H1 (cell line): Measurements from ENCODE around the gene OBSCN. TPM values are rescaled to one million over a fixed set of nuclear protein-coding genes. Genes with fewer than 3 reads are reported as not detected.

ENCODE experiments used
- CTCF ChIA-PET: fragments of 300-600 bp; sonication (Branson Sonifier 250); formaldehyde crosslinking; loops from one replicate; lab custom pipeline; 2021; ENCODE audit not compliant: partially characterized antibody; lab: Charles Lee
- POLR2A ChIA-PET: fragments of 300-600 bp; sonication (Branson Sonifier 250); formaldehyde crosslinking; loops from one replicate; lab custom pipeline; 2021; ENCODE audit warnings: inconsistent platforms; ENCODE audit not compliant: partially characterized antibody; lab: Charles Lee
- DNase-seq, 2 experiments: peaks; one replicate each; pipeline versions ENCODE4 v3.0.0 to v3.0.0-alpha.2; 2010 to 2022; ENCODE audit warnings: low spot score in 2 of 2, low read depth in 1 of 2, mixed read lengths in 1 of 2
- FAIRE-seq: peaks from 2 replicates; lab custom pipeline; 2011; peaks lifted over from hg19 to GRCh38; lab: Jason Lieb, UNC
- H2AFZ ChIP-seq: 2 replicates; pipeline ENCODE4 v1.8.1; 2012; ENCODE audit warnings: low read length, inconsistent platforms
- H2AK5ac ChIP-seq: 2 replicates; pipeline ENCODE4 v1.6.1; 2013; ENCODE audit warnings: low read depth, low read length
- H2BK120ac ChIP-seq: replicated peaks from 2 replicates; pipeline ENCODE3; 2013; ENCODE audit warnings: low read depth, low read length, inconsistent platforms
- H2BK12ac ChIP-seq: 2 replicates; pipeline ENCODE4 v1.6.1; 2013; ENCODE audit warnings: low read depth, low read length
- H2BK15ac ChIP-seq: 2 replicates; pipeline ENCODE4 v1.6.1; 2013; ENCODE audit warnings: low read length
- H2BK20ac ChIP-seq: 2 replicates; pipeline ENCODE4 v1.6.1; 2013; ENCODE audit warnings: low read length
- H2BK5ac ChIP-seq: 2 replicates; pipeline ENCODE4 v1.6.1; 2013; ENCODE audit warnings: low read depth, low read length
- H3K14ac ChIP-seq: 2 replicates; pipeline ENCODE4 v1.6.1; 2013; ENCODE audit warnings: inconsistent platforms; ENCODE audit not compliant: insufficient read length
- H3K18ac ChIP-seq: 2 replicates; pipeline ENCODE4 v1.6.1; 2013; ENCODE audit warnings: low read length; ENCODE audit errors: extremely low read depth
- H3K23ac ChIP-seq: 2 replicates; pipeline ENCODE4 v1.6.1; 2013; ENCODE audit warnings: inconsistent platforms; ENCODE audit not compliant: insufficient read length
- H3K23me2 ChIP-seq: 2 replicates; pipeline ENCODE4 v1.6.1; 2013; ENCODE audit warnings: low read depth, low read length
- H3K27ac ChIP-seq: 2 replicates; pipeline ENCODE4 v1.6.1; 2011; ENCODE audit warnings: low read depth, low read length, inconsistent platforms
- H3K27me3 ChIP-seq, 4 experiments: replicated peaks in 1 of 4; 1 replicate in 1 of 4; 2 replicates in 3 of 4; pipeline versions ENCODE4 v1.6.1 to v1.8.1; 2011 to 2013; ENCODE audit warnings: low read length in 3 of 4, mild to moderate bottlenecking in 3 of 4, inconsistent platforms in 2 of 4, mixed read lengths in 2 of 4, moderate library complexity in 1 of 4; ENCODE audit not compliant: control insufficient read depth in 3 of 4, insufficient read depth in 3 of 4; ENCODE audit errors: extremely low read depth in 1 of 4
- H3K36me3 ChIP-seq, 4 experiments: 2 replicates each; pipeline versions ENCODE4 v1.6.1 to v1.8.1; 2011 to 2013; ENCODE audit warnings: mild to moderate bottlenecking in 4 of 4, low read length in 3 of 4, moderate library complexity in 2 of 4, control low read depth in 1 of 4, inconsistent platforms in 1 of 4; ENCODE audit not compliant: insufficient read depth in 4 of 4, control insufficient read depth in 2 of 4
- H3K4ac ChIP-seq: replicated peaks from 2 replicates; pipeline ENCODE3; 2013; ENCODE audit warnings: low read length, low read depth, mixed read lengths, inconsistent platforms; ENCODE audit not compliant: insufficient read length
- H3K4me1 ChIP-seq, 4 experiments: replicated peaks in 1 of 4; 1 replicate in 1 of 4; 2 replicates in 3 of 4; pipeline versions ENCODE4 v1.6.1 to v1.8.1; 2011 to 2013; ENCODE audit warnings: low read length in 3 of 4, inconsistent platforms in 2 of 4, mixed read lengths in 1 of 4; ENCODE audit not compliant: insufficient read depth in 4 of 4, control insufficient read depth in 3 of 4
- H3K4me2 ChIP-seq, 2 experiments: 2 replicates each; pipeline versions ENCODE4 v1.6.1 to v1.8.1; 2011 to 2013; ENCODE audit warnings: low read depth in 2 of 2, low read length in 2 of 2, control low read depth in 1 of 2, inconsistent platforms in 1 of 2, mild to moderate bottlenecking in 1 of 2; ENCODE audit not compliant: insufficient read depth in 1 of 2
- H3K4me3 ChIP-seq, 4 experiments: fragments of 200-600, 300-600 bp in 1 of 4; sonication (generic), shearing (Covaris generic), sonication (Bioruptor Twin) in 1 of 4; 2 replicates each; pipeline versions ENCODE4 v1.5.1 to v1.8.1; 2011 to 2016; ENCODE audit warnings: low read length in 4 of 4, low read depth in 3 of 4, control low read depth in 2 of 4, inconsistent platforms in 2 of 4, mild to moderate bottlenecking in 2 of 4, mixed read lengths in 1 of 4, moderate library complexity in 1 of 4; ENCODE audit not compliant: insufficient read depth in 2 of 4; ENCODE audit errors: extremely low read depth in 1 of 4
- H3K56ac ChIP-seq: replicated peaks from 2 replicates; pipeline ENCODE3; 2013; ENCODE audit warnings: low read depth, mild to moderate bottlenecking, mixed read lengths, low read length, inconsistent platforms; ENCODE audit not compliant: insufficient read length
- H3K79me1 ChIP-seq: 2 replicates; pipeline ENCODE4 v1.6.1; 2013; ENCODE audit warnings: low read depth, low read length, control low read depth
- H3K79me2 ChIP-seq, 2 experiments: 2 replicates each; pipeline versions ENCODE4 v1.6.1 to v1.8.1; 2012 to 2013; ENCODE audit warnings: low read length in 2 of 2, mild to moderate bottlenecking in 2 of 2, inconsistent platforms in 1 of 2; ENCODE audit not compliant: insufficient read depth in 2 of 2, control insufficient read depth in 1 of 2
- H3K9ac ChIP-seq, 4 experiments: replicated peaks in 1 of 4; 1 replicate in 1 of 4; 2 replicates in 3 of 4; pipeline versions ENCODE4 v1.6.1 to v1.8.1; 2011 to 2013; ENCODE audit warnings: low read depth in 3 of 4, low read length in 3 of 4, control low read depth in 2 of 4, mild to moderate bottlenecking in 2 of 4, moderate library complexity in 2 of 4, inconsistent platforms in 1 of 4; ENCODE audit errors: extremely low read depth in 1 of 4
- H3K9me3 ChIP-seq, 2 experiments: 2 replicates each; pipeline versions ENCODE4 v1.6.1 to v1.8.1; 2012 to 2013; ENCODE audit warnings: mild to moderate bottlenecking in 2 of 2, moderate library complexity in 2 of 2, control low read depth in 1 of 2, inconsistent platforms in 1 of 2, low read depth in 1 of 2, low read length in 1 of 2, mixed read lengths in 1 of 2; ENCODE audit not compliant: insufficient read depth in 2 of 2
- H4K20me1 ChIP-seq, 2 experiments: replicated peaks in 1 of 2; 2 replicates each; pipeline versions ENCODE3 to v1.8.1; 2011 to 2013; ENCODE audit warnings: inconsistent platforms in 2 of 2, low read length in 2 of 2, mild to moderate bottlenecking in 1 of 2; ENCODE audit not compliant: insufficient read depth in 2 of 2, control insufficient read depth in 1 of 2
- H4K5ac ChIP-seq: 2 replicates; pipeline ENCODE4 v1.6.1; 2013; ENCODE audit warnings: low read length, low read depth, mixed read lengths, inconsistent platforms; ENCODE audit not compliant: insufficient read length
- H4K8ac ChIP-seq: 2 replicates; pipeline ENCODE4 v1.8.0; 2013; ENCODE audit warnings: mild to moderate bottlenecking, moderate library complexity, low read length, inconsistent platforms; ENCODE audit not compliant: insufficient read depth; ENCODE audit errors: extremely low read depth
- H4K91ac ChIP-seq: replicated peaks from 2 replicates; pipeline ENCODE3; 2013; ENCODE audit warnings: low read length, mixed read lengths, inconsistent platforms; ENCODE audit not compliant: insufficient read length
- HDAC6 ChIP-seq: IDR thresholded peaks from one replicate; pipeline ENCODE4 v1.7.1; 2012; ENCODE audit warnings: low read depth, mild to moderate bottlenecking, inconsistent platforms, low read length, moderate library complexity
- NANOG ChIP-seq: IDR thresholded peaks from 2 replicates; pipeline ENCODE4 v1.6.1; 2011; ENCODE audit warnings: low read length, low read depth, mild to moderate bottlenecking, inconsistent platforms; ENCODE audit not compliant: insufficient read depth, poor library complexity, severe bottlenecking
- SAP30 ChIP-seq: fragments of 300-600 bp; sonication (generic); IDR thresholded peaks from 2 replicates; pipeline ENCODE4 v1.7.1; 2012; ENCODE audit warnings: low read length, moderate library complexity, mild to moderate bottlenecking, inconsistent platforms; ENCODE audit not compliant: insufficient read depth, insufficient replicate concordance
- SP4 ChIP-seq: IDR thresholded peaks from 2 replicates; pipeline ENCODE4 v1.6.1; 2012; ENCODE audit warnings: low read length, inconsistent platforms
- YY1 ChIP-seq: IDR thresholded peaks from 2 replicates; pipeline ENCODE4 v1.6.1; 2011; ENCODE audit warnings: low read depth, mild to moderate bottlenecking, low read length
- WGBS, 2 experiments: shearing (Covaris generic) in 1 of 2; methylation state at CpG; one replicate each; pipeline versions ENCODE4 v1.1.6 to v1.1.7; 2013 to 2015; ENCODE audit warnings: low lambda C conversion rate in 2 of 2, mixed read lengths in 2 of 2, inconsistent platforms in 1 of 2, low coverage in 1 of 2, missing lambda C conversion rate in 1 of 2; ENCODE audit not compliant: insufficient replicate concordance in 2 of 2, insufficient coverage in 1 of 2, insufficient read length in 1 of 2; ENCODE audit errors: extremely low coverage in 1 of 2, missing lambda C conversion rate in 1 of 2; 5-methylcytosine and 5-hydroxymethylcytosine counted together
- polyA plus RNA-seq, 7 experiments: library from polyadenylated mRNA; depleted of rRNA in 3 of 7; stranded (reverse) in 5 of 7; unstranded in 2 of 7; fragments of >200 nt in 5 of 7; fragments of 200-250 nt in 2 of 7; gene quantifications; 1 replicate in 5 of 7; 2 replicates in 1 of 7; 4 replicates in 1 of 7; pipeline versions ENCODE4 v1.2.1 to v1.2.3, GENCODE V29; 2011 to 2013; ENCODE audit warnings: missing spikeins in 2 of 7, mixed read lengths in 2 of 7
- total RNA-seq: library from RNA; stranded (reverse); fragmentation: NEBNext Ultra II Directional; extraction: Animal tissue kit (Norgen Biotek cat#: 25700); gene quantifications from 2 replicates; pipeline ENCODE4 v1.2.1, GENCODE V29; 2021

OBSCN gene
- total and polyA plus RNA-seq, 2 of the 8 experiments (the other 6 are each of a cell fraction or from before 2014, with no cell fraction given) = 7.5 to 28.4 TPM

- Histone ChIP-seq H3K23ac (no peak overlapping the region), H2BK12ac (no peak overlapping the region), H3K18ac (no peak overlapping the region), H3K4me2 (no peak overlapping the region), H3K36me3 (no peaks in the 10 kb centered on the region), H3K27ac (no peak overlapping the region), H3K23me2 (peaks cover 8% of the 10 kb centered on the region), H2BK20ac (no peak overlapping the region), H3K9me3 (no peaks in the 10 kb centered on the region), H4K91ac (no peak overlapping the region), H4K20me1 (peaks cover 10 to 24% of the 10 kb centered on the region in 2 experiments), H3K4me1 (peaks cover 2 to 10% (median 6%) of the 10 kb centered on the region in 4 experiments), H3K79me1 (no peaks in the 10 kb centered on the region; the same call in 1 of the 2 replicates), H3K27me3 (peaks cover 1 to 42% (median 28%) of the 10 kb centered on the region in 4 experiments), H2BK5ac (no peak overlapping the region), H2AFZ (no peak overlapping the region)
- 82% methylated on average over 10 of the region's 10 CpGs; no CpG with 5 or more reads in 1 of the 2 experiments for WGBS, 2 experiments
- FAIRE-seq = no peak
- CTCF ChIA-PET = interaction anchor here (1.0 to 2.0 kb wide), 2 partner anchors 27 to 59 kb away, joined by 3 to 4 read pairs; no protein-coding TSS in a partner anchor
- TF ChIP-seq SP4 (no peak), SAP30 (no peak), NANOG (no peak), HDAC6 (no peak), YY1 (no peak)
- TF ChIP-seq, all 59 proteins: peak for 0
- no peaks in the 10 kb centered on the region for H3K79me2 ChIP-seq
- H3K14ac ChIP-seq = no peak overlapping the region
- no peak overlapping the region for H3K4me3 ChIP-seq
- H2BK15ac ChIP-seq = no peak overlapping the region
- no peak overlapping the region for H3K56ac ChIP-seq
- POLR2A ChIA-PET = interaction anchor here (0.7 to 4.1 kb wide), 3 partner anchors 8 to 44 kb away, joined by 3 to 22 read pairs (median 21); partner anchors contain the start of gene TRIM11
- no peak overlapping the region for H3K9ac ChIP-seq
- H2BK120ac ChIP-seq = no peak overlapping the region
- no peak overlapping the region for H4K5ac ChIP-seq
- no peak for DNase-seq
- H2AK5ac ChIP-seq = no peak overlapping the region
- no peak overlapping the region for H4K8ac ChIP-seq
- no peak overlapping the region for H3K4ac ChIP-seq
These were observed 205.6 kb downstream of the OBSCN start for GRCh38 chr1:228413241-228414010.
